ENCODE results near the gene ASS1.
"Not testable (repeated sequence)": the region's sequence is repeated elsewhere in the genome, so short reads cannot be mapped to it uniquely, and the experiment has no call there.

Gene ASS1

DNA sequence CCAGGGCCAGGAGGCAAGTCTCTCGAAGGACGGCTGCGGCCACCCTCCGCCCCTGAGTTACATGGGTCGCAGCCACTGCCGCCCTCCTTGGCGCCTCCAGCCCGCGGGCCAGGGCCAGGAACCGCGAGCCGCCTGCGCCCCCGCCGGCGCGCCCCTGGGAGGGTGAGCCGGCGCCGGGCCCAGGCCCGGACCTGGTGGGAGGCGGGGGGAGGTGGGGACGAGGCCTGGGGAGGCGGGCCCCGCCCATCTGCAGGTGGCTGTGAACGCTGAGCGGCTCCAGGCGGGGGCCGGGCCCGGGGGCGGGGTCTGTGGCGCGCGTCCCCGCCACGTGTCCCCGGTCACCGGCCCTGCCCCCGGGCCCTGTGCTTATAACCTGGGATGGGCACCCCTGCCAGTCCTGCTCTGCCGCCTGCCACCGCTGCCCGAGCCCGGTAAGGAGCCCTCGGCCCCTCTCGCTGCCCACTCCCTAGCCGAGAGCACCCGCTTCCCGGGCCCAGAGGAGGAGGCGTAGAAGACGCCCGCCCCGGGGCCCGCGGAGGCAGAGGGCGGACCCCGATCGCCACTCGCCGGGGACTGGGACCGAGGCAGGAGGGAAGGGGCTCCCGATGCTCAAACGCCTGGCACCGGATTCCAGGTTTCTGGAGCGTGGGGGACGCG, at the start of gene ASS1:
TSS of gene ASS1 (plus strand) at position 397 of the 657 bp plus-strand sequence. CDS start 7,268 bp downstream, outside the sequence.
- DNase-seq, result peak; percentile 75

DNA sequence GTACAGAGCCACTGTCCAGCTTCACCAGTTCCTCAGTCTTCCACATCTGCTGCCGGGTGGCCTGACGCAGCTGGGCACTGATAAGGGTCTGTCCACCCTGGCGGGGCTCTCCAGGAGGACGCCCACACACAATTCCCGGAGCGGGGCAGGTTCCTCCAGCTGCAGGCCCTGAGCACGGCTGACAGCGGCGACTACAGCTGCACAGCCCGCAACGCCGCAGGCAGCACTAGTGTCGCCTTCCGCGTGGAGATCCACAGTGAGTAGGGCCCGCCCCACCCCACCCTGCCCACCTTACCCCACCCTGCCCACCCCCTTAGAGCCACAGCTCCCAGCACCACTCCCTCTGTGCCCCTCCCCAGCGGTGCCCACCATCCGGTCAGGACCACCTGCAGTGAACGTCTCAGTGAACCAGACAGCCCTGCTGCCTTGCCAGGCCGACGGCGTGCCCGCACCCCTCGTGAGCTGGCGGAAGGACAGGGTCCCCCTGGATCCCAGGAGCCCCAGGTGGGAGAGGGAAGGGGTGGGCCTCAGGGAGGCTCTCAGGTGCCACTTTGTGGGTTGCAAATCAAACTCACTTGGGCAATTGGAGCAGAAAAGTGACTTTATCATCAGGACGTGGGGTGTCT, 48.8 kb upstream of the ASS1 start:
- DNase-seq, result no peak

DNA sequence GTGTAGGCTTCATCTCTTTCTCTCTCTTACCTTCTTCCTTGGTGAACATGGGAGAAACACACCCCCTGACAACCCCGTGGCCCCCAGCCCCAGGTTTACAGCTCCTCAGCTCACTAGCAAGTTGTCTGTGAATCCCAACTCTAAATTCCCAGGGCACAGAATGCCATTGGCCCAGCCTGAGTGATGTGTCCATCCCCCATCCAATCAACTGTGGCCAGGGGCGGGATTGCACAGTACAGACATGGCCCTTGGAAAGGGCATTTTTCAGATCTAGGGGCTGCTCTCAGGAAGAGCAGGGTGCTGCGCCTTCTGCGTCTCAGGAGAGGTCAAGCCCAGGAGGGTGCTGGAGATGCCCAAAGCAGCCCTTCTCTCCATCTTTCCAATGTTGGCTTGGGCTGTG, 48.2 kb upstream of the ASS1 start:
- DNase-seq, result no peak

DNA sequence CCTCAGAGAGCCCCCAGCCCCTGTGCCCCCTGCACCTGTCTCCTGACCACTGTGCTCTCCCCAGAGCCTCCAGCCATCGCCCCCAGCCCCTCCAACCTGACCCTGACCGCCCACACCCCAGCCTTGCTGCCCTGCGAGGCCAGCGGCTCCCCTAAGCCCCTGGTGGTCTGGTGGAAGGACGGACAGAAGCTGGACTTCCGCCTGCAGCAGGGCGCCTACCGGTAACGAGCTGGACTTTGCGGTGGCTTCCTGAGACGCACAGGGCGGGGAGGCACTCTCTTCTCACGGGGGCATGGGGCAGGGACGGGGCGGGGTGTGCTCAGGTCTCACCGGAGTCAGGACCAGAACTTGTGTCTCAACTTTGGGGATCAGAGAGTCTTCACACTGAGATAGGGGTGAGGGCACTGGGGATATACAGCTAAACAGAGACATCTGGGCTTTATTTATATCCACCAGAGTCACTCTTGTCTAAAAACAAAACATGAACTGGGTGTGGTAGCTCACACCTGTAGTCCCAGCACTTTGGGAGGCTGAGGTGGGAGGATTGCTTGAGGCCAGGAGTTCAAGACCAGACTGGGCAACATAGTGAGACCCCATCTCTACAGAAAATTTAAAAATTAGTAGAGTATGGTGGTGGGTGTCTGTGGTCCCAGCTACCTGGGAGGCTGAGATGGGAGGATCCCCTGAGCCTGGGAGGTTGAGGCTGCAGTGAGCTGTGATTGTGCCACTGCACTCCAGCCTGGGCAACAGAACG, 46.1 kb upstream of the ASS1 start:
- no peak for DNase-seq

DNA sequence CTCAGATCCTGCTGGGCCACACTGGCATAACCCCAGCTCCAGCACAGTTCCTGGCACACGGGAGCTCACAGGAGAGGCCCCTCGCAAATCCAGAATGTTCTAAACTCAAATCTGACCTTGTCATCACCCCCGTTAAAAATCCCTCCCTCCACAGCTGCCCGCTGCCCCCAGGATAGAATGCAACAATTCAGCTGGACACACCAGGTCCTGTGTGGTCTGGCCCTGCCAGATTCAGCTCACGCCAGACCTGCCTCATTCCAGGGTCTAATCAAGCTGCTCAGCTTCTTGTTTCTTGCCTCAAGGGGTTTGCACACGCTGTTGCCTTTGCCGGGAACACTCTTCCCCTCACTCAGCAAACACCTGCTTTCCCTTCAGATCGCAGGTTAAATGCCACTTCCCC, 45.0 kb upstream of the ASS1 start:
- no peak for DNase-seq

DNA sequence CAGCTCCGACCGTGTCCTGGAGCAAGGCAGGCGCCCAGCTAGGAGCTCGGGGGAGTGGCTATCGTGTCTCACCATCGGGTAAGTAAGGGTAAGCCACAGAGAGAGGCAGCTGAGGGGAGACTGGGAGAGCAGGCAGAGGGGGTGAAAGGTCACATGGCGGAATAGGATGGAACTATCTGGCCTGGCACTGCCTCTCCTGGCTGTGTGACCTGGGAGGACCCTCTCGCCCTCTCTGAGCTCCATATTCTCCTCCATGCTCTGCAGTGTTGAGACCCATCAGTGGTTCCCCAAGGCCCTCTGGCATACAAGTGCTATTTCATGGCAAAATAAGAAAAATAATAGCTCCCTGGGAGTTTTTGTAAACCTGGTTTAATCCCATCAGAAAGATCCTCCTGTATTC, 43.9 kb upstream of the ASS1 start:
- DNase-seq, result no peak

DNA sequence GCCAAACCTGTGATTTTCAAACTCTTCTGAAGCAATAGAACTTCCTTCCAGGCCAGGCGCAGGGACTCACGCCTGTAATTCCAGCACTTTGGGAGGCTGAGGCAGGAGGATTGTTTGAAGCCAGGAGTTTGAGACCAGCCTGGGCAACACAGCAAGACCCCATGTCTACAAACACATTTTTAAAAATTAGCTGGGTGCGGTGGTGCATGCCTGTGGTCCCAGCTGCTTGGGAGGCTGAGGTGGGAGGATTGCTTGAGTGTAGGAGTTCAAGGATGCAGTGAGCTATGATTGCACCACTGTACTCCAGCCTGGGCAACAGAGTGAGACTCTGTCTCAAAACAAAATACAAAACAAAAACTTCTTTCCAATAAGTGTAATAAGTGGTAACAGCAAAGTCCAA, 43.0 kb upstream of the ASS1 start:
- not testable (repeated sequence) for DNase-seq

DNA sequence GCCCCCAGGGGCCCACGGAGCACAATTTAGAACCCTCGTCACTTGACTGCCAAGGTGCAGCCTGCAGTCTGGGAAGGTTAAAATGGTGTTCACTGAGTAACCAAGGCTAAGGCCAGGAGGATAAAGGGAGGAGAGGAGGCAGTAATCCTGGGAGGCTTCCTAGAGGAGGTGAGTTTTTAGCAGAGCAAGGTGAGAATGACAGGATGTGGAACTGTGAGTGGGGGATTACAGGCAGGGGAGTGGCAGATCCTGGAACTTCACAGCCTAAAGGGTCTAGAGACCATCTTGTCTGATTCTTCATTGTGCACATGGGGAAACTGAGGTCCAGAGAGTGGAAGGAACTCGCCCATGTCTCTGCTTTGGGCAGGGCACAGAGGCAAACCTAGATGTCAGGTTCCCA, 42.5 kb upstream of the ASS1 start:
- no peak for DNase-seq

DNA sequence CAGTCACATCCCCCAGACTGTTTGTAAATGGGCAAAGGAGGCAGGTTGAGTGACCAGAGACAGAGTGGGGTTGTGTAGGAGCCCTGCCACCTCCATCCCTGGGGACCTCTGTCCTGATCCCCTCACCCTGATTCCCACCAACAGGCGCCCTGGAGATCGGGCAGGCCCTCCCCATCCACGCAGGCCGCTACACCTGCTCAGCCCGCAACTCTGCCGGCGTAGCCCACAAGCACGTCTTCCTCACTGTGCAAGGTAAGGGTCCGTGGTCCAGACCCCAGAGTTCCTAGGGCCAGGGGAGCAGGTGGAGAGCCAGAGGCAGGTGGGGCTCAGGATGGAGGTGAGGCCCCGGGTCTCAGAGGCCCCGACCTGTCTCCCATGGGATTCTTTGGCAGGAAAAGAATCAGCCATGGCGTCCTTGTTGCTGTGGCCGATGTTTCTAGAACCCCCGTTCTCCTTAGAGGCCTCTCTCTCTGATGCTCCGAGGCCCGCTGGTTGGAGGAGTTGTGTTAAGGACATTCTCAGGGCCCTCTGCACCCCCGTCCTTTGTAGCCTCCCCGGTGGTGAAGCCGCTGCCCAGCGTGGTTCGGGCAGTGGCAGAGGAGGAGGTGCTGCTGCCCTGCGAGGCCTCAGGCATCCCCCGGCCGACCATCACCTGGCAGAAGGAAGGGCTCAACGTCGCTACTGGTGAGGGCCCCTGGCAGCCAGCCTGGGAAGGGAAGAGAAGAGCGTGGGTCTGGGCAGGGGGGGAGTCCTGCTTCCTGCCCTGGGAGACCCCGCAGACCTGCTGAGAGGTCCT, 41.9 kb upstream of the ASS1 start:
- DNase-seq, result no peak

DNA sequence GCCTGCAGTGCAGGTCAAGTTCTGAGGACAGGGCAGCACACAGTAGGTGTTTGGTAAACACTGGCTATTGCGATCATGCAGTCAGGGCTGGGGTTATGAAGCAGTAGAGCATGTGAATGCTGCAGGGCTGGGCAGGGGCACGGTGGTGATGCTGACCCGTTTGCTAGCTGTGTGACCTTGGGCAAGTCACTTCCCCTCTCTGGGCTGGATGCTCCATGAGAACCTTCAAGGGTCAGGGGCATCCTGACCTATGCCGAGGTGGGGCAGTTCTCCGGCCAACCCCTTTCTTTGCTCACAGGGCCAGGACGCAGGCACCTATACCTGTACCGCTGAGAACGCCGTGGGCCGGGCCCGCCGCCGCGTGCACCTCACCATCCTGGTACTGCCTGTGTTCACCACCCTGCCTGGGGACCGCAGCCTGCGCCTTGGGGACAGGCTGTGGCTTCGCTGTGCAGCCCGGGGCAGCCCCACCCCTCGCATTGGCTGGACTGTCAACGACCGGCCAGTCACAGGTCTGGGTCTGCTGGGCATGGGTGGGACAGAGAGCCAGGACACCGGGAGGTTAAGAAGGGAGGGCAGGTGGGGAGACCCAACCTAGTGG, 39.0 kb upstream of the ASS1 start:
- no peak for DNase-seq

DNA sequence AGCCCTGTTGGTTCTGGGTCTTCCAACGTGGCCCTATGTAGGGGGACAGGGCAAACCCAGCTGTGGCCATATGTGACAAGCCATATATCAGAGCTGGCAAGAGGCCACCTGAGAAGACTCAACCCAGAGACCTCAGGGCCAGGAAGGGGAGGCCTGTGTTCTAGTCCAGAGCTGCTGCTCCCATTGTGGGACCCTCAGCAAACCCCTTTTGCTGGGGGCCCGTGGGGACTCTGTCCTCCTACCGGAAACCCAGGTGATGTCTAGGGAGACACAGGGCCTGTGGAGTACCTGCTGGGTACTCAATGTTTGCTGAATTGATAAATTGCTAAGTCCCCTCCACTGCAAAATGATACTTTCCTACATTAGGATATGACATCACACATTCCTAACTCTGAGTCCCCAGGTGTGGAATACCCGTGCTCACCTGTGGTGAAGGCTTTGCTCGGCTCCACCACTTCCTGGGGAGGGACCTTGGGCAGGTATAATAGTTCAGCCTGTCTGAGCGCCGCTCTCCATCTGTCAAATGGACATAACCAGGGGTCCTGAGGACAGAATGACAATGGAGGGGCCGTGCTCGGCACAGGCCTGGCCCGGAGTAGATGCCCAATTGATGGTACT, 38.4 kb upstream of the ASS1 start:
- DNase-seq, result no peak

DNA sequence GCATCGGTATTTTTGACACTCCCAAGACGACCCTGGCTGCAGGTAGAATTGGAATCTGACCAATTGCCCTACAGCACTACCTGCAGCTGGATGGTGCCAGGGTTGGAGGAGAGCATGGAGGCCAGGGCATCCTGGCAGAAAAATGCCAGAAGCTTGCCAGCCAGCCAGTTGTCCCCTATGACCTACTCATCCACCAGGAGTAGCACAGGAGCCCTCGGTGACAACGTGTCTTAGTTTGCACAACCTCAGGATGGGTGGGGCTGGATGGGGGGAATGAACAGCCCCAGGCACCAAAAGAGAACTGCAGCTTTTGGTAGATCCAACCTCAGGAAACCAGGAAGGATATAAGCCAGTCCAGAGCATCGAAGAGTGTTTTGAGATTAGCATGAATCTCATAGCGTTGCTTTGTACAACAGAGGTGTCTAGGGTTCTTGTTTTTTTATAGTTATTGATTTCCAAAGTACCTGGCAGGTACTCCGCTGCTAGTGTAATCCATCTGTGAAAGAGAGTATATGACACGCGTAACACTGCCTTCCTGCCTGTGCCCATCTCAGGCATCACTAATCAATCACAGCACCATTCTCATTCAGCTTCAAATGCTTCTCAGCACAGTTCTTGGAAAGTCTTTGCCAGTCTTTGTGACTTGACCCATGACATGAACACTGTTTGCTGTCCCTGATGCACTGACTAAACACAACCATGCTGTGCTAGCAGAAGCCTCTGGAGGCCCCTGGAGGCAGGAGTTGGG, 36.7 kb upstream of the ASS1 start:
- no peak for DNase-seq

DNA sequence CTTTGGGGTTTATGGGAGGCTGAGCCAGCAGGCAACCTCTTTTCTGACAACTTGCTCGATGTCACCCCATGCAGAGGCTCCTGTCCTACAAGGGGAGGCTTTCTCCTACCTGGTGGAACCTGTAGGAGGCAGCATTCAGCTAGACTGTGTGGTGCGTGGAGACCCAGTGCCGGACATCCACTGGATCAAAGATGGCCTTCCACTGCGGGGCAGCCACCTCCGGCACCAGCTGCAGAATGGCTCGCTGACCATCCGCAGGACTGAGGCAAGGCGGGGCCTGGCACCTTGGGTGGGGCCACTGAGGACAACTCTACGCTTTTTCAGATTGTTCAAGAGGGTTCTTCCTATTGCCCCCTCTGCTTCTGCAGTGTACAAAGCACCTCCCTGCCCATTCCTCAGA, 36.1 kb upstream of the ASS1 start:
- DNase-seq, result no peak

DNA sequence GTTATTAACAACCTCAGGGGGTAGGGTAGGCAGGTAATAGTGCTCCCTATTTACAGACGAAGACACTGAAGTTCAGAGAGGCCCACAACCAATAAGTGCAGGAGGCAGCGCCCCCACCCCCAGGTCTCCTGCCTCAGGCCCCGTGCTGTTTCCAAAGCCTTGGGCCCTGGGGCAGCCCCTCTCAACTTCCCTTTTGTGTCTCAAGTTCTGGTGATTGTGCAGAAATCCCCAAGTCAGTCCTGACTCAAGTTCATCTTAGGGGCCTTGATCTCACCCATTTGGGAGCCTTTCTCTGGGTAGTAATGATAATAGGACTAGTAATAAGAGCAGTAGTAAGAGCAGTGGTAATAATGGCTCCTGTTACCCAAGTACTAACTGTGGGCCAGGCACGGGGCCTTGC, 35.5 kb upstream of the ASS1 start:
- no peak for DNase-seq

DNA sequence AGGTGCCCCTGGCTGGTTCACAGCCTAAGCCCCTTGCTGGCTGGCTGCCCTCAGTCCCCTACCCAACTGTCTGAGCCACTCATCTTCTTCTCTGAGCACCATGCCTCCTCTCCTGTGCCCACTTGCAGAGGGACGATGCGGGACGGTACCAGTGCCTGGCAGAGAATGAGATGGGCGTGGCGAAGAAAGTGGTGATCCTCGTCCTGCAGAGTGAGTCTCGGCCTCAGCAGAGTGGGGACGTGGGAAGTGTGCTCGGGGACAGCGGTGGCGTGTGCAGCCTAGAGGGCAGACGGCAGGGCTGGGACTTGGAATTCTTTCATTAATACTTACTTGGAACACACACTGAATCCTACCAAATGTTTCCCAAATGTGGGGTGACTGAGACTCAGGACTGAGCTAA, 34.3 kb upstream of the ASS1 start:
- DNase-seq, result no peak

DNA sequence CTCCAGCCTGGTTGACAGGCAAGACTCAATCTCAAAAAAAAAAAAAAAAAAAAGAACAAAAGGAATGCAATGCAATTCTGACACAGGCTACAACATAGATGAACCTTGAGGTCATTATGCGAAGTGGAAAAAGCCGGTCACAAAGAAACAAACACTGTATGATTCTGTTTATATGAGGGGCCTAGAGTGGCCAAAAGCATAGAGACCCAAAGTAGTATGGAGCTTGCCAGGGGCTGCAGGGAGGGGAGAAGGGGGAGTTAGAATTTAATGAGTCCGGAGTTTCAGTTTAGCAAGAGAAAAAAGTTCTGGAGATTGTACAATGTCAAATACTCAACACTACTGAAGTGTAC, 33.2 kb upstream of the ASS1 start:
- DNase-seq, result no peak

DNA sequence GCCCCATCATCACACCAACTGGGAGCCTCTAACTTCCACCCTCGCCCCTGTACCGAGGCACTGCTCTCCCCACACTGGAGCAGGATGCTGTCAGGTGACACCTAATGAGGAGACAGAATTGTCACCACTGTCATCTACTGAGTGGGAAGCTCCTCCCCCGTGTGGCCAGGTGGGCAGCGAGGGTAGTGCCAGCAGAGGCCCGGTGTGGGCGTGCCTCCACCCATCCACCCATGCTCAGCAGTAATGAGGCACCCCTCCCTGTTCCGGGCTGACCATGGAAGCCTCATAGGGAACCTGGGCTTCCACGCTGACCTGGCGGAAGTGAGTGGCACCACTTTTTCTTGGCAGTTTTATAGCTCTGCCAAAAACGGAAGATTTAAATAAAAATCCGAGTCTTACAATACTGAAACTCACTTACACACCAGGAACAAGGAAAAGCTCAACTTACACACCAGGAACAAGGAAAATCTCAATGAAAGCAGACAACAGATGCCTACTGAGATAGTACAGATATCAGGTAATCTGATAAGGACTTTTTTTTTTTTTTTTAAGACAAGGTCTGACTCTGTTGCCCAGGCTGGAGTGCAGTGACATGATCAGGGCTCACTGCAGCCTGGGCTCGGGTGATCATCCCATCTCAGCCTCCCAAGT, 30.6 kb upstream of the ASS1 start:
- DNase-seq, result no peak

DNA sequence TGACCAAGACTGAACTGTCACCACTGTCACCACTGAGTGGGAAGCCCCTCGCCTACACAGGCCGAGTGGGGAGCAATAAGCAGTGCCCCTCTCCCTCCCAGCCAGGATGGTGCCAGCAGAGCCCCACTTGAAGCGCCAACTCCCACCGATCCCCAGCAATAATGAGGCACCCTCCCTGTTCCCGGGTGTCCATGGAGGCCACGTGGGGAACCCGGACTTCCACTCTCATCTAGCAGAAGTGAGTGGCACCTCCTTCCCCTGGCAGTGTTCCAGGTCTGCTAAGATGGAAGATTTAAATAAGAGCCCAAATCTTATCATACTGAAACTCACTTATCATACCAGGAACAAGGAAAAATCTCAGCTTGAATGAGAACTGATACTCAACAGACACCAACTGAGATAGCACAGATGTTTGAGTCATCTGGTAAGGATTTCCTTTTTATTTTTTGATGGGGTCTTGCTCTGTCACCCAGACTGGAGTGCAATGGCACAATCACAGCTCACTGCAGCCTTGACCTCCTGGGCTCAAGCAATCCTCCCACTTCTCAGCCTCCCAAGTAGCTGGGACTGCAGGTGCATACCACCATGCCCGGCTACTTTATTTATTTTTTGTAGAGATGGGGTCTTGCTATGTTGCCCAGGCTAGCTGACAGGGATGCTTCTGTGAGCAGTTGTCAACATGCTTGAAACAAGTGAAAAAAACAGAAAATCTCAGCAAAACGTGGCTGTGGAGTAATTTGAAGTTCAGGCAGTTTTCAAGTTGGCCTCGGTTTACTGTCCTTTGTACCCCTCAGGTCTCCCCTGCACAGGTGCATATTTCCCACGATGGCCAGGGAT, 29.6 kb upstream of the ASS1 start:
- no peak for DNase-seq

DNA sequence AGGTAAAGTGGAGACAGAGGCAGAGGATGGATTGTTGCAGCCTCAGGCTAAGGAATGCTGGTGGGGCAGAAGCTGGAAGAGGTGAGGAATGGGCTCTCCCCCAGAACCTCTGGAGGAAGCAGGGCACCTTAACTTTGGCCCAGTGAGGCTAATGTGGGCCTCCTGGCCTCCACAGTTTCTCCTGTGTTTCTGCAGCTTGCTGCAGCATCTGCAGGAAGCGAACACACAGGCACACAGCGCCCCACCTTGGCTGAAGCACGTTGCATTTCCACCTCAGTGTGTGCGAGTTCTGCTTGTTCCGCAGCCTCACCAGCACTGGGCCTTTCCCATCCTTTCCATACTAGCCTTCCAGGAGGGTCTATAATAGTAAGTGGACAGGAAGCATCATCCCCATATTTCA, 27.2 kb upstream of the ASS1 start:
- DNase-seq, result no peak

DNA sequence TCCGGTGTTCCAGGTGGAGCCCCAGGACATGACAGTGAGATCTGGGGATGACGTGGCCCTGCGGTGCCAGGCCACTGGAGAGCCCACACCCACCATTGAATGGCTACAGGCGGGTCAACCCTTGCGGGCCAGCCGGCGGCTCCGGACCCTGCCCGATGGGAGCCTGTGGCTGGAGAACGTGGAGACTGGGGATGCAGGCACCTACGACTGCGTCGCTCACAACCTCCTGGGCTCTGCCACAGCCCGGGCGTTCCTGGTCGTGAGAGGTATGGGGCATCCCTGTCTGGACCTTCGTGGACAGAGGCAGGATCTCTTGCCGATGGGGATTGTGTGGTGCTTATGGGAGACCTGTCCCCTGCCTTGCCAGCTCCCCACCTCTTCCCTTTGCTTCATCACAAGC, 26.0 kb upstream of the ASS1 start:
- DNase-seq, result no peak

Data from right hindlimb (tissue), 1 donor.